Hepatocyte (in vitro differentiated cells): ENCODE measurements around the gene PRAC2. TPM values are rescaled to one million over a fixed set of nuclear protein-coding genes. Genes with fewer than 3 reads are reported as not detected.

ENCODE experiments used
- DNase-seq: peaks from one replicate; pipeline ENCODE4 v3.0.0-alpha.2; 2016; ENCODE audit warnings: low spot score
- H2AFZ ChIP-seq: fragments of 200-600 bp; sonication (generic); 2 replicates; pipeline ENCODE4 v1.6.0; 2016; ENCODE audit warnings: antibody characterized with exemption, mild to moderate bottlenecking
- H3K27ac ChIP-seq: fragments of 200-600 bp; sonication (generic); 2 replicates; pipeline ENCODE4 v1.5.1; 2016; ENCODE audit warnings: mild to moderate bottlenecking
- H3K27me3 ChIP-seq: fragments of 200-600 bp; sonication (generic); 2 replicates; pipeline ENCODE4 v1.6.1; 2016
- H3K36me3 ChIP-seq: fragments of 200-600 bp; sonication (generic); replicated peaks from 2 replicates; pipeline ENCODE4 v1.5.1; 2016; ENCODE audit warnings: low read depth; ENCODE audit not compliant: insufficient read depth
- H3K4me1 ChIP-seq: fragments of 200-600 bp; sonication (generic); 2 replicates; pipeline ENCODE4 v1.5.1; 2016; ENCODE audit warnings: mild to moderate bottlenecking, moderate library complexity; ENCODE audit not compliant: insufficient read depth
- H3K4me2 ChIP-seq: fragments of 200-600 bp; sonication (generic); 2 replicates; pipeline ENCODE4 v1.6.0; 2016
- H3K4me3 ChIP-seq: fragments of 200-600 bp; sonication (generic); 2 replicates; pipeline ENCODE4 v1.5.1; 2016; ENCODE audit warnings: mild to moderate bottlenecking
- H3K79me2 ChIP-seq: fragments of 200-600 bp; sonication (generic); 2 replicates; pipeline ENCODE4 v1.6.0; 2017; ENCODE audit warnings: mild to moderate bottlenecking
- H3K9me2 ChIP-seq: fragments of 200-600 bp; sonication (generic); replicated peaks from 2 replicates; pipeline ENCODE4 v1.6.0; 2017; ENCODE audit warnings: mild to moderate bottlenecking; ENCODE audit not compliant: insufficient read depth
- H3K9me3 ChIP-seq: fragments of 200-600 bp; sonication (generic); 2 replicates; pipeline ENCODE4 v1.5.1; 2016; ENCODE audit warnings: low read depth, mild to moderate bottlenecking
- H4K20me1 ChIP-seq: fragments of 200-600 bp; sonication (generic); 2 replicates; pipeline ENCODE4 v1.6.0; 2016; ENCODE audit warnings: mild to moderate bottlenecking; ENCODE audit not compliant: insufficient read depth, poor library complexity, severe bottlenecking
- EZH2 ChIP-seq: fragments of 200-600 bp; sonication (generic); IDR thresholded peaks from 2 replicates; pipeline ENCODE4 v1.6.1; 2016; ENCODE audit warnings: antibody characterized with exemption, mild to moderate bottlenecking, borderline replicate concordance
- EZH2phosphoT487 ChIP-seq: fragments of 200-600 bp; sonication (generic); IDR thresholded peaks from one replicate; pipeline ENCODE4 v1.6.1; 2018; ENCODE audit warnings: antibody characterized with exemption, mild to moderate bottlenecking, low read depth, moderate library complexity; ENCODE audit not compliant: unreplicated experiment, severe bottlenecking
- WGBS: methylation state at CpG from one replicate; pipeline ENCODE4 v1.1.6; 2016; ENCODE audit warnings: low lambda C conversion rate; ENCODE audit errors: missing lambda C conversion rate; 5-methylcytosine and 5-hydroxymethylcytosine counted together
- polyA plus RNA-seq: library from polyadenylated mRNA; unstranded; fragments of >200 nt; fragmentation: Nextera tagmentation; extraction: Ambion mirVana; gene quantifications from 2 replicates; pipeline ENCODE4 v1.2.1, GENCODE V29; 2016
- total RNA-seq: library from RNA; depleted of rRNA; stranded (reverse); fragments of >200 nt; gene quantifications from 2 replicates; pipeline ENCODE4 v1.2.3, GENCODE V29; 2014
- TF ChIP-seq, protein P1 (sequence below): fragments of 200-600 bp; sonication (generic); IDR thresholded peaks from 2 replicates; pipeline ENCODE4 v1.5.1; 2016; ENCODE audit warnings: antibody characterized with exemption, mild to moderate bottlenecking; ENCODE audit not compliant: poor library complexity

PRAC2 gene
- total and polyA plus RNA-seq, 2 experiments from 2014 or later = 1.5 TPM; not detected in 1

DNA sequence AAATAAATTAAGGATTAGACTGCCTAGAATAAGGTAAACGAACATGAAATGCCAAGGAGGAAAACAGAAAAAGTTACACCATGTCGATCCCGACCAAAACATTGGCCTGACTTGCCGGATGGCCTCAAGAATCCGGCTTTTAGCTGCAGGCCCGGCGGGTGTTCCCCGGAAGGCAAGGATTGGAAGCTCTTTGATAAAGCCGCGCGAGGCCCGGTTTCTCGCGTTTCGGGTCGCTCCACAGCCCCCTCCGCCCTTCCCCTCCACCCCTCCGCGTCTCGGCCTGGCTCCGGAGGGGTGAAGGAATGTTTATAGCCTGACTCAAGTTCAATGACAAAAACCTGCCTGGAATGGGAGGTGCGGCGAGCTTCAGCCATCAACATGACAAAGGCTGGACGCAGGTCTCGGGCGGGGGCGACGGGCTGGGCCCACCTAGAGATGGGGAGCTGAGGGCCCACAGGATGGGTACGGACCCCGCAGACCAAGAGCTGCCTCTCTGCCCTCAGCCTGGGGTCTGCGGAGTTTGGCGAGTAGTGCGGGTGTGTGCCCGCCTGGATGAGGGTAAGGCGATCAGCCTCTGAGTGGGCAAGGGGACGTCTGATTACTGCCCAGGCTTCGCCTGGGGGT, 3.2 kb upstream of the PRAC2 start:
- 6% methylated on average over 37 of the region's 37 CpGs for WGBS
- H3K27ac ChIP-seq = no peak overlapping the region
- DNase-seq = no peak
- peak overlapping the region; percentile 70 for H3K4me2 ChIP-seq
- no peaks in the 10 kb centered on the region for H3K79me2 ChIP-seq
- H3K4me1 ChIP-seq = peaks cover 11% of the 10 kb centered on the region
- peaks cover 97% of the 10 kb centered on the region for H3K27me3 ChIP-seq
- no peaks in the 10 kb centered on the region for H3K36me3 ChIP-seq
- peak overlapping the region; percentile 28 for H2AFZ ChIP-seq
- no peaks in the 10 kb centered on the region for H3K9me3 ChIP-seq
- no peaks in the 10 kb centered on the region for H4K20me1 ChIP-seq
- TF ChIP-seq, protein P1, sequence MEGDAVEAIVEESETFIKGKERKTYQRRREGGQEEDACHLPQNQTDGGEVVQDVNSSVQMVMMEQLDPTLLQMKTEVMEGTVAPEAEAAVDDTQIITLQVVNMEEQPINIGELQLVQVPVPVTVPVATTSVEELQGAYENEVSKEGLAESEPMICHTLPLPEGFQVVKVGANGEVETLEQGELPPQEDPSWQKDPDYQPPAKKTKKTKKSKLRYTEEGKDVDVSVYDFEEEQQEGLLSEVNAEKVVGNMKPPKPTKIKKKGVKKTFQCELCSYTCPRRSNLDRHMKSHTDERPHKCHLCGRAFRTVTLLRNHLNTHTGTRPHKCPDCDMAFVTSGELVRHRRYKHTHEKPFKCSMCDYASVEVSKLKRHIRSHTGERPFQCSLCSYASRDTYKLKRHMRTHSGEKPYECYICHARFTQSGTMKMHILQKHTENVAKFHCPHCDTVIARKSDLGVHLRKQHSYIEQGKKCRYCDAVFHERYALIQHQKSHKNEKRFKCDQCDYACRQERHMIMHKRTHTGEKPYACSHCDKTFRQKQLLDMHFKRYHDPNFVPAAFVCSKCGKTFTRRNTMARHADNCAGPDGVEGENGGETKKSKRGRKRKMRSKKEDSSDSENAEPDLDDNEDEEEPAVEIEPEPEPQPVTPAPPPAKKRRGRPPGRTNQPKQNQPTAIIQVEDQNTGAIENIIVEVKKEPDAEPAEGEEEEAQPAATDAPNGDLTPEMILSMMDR = no peak
- TF ChIP-seq EZH2 (no peak), EZH2phosphoT487 (no peak)
- no peaks in the 10 kb centered on the region for H3K9me2 ChIP-seq
- no peak overlapping the region for H3K4me3 ChIP-seq

DNA sequence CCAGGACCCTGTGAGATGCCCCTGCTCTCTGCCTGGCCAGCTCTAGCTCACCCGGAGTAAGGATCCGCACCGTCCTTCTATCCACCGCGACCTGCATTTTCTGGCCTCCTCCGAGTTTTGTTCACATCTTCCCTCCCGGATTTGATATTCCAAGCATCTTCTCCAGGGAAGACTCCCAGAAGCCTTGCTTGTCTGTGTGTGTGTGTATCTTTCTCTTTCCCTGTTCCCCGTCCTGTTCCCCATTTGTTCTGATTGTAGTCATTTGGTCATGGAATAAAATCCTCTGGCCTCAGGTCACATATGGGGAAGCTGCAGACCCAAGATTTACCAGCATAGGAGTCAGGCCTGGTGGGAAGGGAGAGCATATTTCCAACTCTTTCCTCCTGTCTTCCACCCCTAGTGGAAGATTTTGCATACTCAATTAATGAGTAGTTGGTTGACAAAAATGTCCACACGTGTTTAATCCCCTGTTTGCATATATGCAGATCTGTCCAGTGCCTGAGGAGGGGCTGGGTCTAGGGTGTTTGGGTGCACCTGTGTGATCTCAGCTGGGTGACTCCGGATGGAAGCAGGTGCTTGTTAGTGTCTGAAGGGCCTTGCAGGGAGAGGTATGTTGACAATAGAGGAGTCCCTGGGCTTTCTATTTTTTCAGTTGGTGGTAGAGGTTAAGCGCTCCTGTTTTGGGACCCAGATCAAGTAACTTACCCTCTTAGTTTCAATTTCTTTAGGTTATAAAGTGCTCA, 2.5 kb upstream of the PRAC2 start:
- Histone ChIP-seq H3K27me3 (peaks cover 97% of the 10 kb centered on the region), H3K27ac (no peak overlapping the region), H4K20me1 (no peaks in the 10 kb centered on the region), H3K36me3 (no peaks in the 10 kb centered on the region), H3K4me2 (no peak overlapping the region), H3K9me3 (no peaks in the 10 kb centered on the region), H2AFZ (no peak overlapping the region), H3K9me2 (no peaks in the 10 kb centered on the region), H3K4me3 (no peak overlapping the region), H3K4me1 (peaks cover 14% of the 10 kb centered on the region), H3K79me2 (no peaks in the 10 kb centered on the region)
- TF ChIP-seq EZH2 = peak; percentile 66
- no peak for TF ChIP-seq EZH2phosphoT487
- WGBS = 20% methylated on average over 11 of the region's 11 CpGs
- no peak for DNase-seq

DNA sequence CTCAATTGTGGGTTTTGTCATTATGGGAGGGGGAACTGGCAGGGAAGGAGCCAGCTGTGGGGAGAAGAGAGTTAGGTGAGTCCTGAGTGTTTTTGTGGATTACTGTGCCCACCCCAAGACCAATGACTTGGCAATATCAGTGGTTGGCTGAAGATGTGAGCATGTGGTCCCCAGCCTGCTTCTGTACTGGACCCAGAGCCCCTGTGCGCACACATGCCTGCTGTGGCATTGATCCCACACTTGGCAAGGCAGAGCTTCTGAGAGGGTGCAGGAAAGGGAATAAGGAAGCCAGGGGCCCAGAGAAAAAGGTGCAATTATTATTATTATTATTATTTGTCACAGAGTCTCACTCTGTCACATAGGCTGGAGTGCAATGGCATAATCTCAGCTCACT, 2.0 kb upstream of the PRAC2 start:
- 80% methylated on average over 1 of the region's 1 CpG for WGBS
- H2AFZ ChIP-seq = no peak overlapping the region
- no peak overlapping the region for H3K4me3 ChIP-seq
- H3K4me1 ChIP-seq = peaks cover 14% of the 10 kb centered on the region
- H3K27me3 ChIP-seq = peaks cover 97% of the 10 kb centered on the region
- H3K9me3 ChIP-seq = no peaks in the 10 kb centered on the region
- no peaks in the 10 kb centered on the region for H4K20me1 ChIP-seq
- no peaks in the 10 kb centered on the region for H3K36me3 ChIP-seq
- TF ChIP-seq EZH2phosphoT487 = no peak
- TF ChIP-seq, protein P1 = no peak
- TF ChIP-seq EZH2 = no peak
- H3K79me2 ChIP-seq = no peaks in the 10 kb centered on the region
- no peak for DNase-seq
- no peak overlapping the region for H3K4me2 ChIP-seq
- no peak overlapping the region for H3K27ac ChIP-seq
- no peaks in the 10 kb centered on the region for H3K9me2 ChIP-seq

DNA sequence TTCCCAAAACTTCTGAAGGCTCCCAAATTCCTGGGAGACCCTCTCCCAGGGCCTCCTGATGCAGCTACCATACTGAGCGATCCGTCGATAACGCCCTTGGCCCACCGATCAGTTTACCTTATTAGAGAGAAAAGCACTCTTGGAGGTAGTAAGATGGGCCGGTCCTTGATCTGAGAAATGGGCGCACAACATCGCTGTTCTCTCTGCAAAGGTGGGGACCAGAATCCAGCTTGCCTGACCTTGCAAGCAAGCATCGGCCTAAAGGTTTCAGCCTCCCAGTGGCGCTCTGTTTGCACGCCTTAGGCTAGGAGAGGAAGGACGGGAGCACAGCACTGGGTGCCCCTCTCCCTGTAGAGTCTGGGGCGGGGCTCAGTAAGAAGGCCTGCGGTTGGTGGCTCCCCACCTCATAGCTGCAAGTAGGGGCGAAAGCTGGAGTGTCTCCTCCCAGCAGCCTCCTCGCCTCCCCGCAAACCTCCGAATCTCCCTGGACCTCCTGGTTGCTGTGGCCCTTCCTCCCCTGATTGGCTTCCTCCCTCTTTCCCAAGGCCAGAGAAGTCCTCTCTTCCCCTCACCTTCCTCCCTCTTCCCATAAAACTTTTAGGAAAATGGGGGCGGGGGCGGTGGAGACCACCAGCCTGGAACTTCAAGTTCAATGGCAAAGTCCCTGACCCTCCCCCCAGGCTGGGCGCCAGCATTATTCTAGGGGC, 631 bp upstream of the PRAC2 start, which contains the start of gene PRAC1:
Gene PRAC1, minus strand, starts transcription at position 318 of the 707 bp plus-strand sequence. Its CDS starts 126 bp downstream, at position 192.
- Histone ChIP-seq H3K4me3 (no peak within 1 kb of the TSS), H4K20me1 (no peaks in the 10 kb centered on the region), H3K27ac (no peak within 1 kb of the TSS), H3K4me1 (peaks cover 14% of the 10 kb centered on the region), H2AFZ (peak within 1 kb of the TSS; percentile 50), H3K9me2 (no peaks in the 10 kb centered on the region), H3K9me3 (no peaks in the 10 kb centered on the region), H3K27me3 (peaks cover 99% of the 10 kb centered on the region), H3K36me3 (no peaks in the 10 kb centered on the region), H3K79me2 (no peaks in the 10 kb centered on the region), H3K4me2 (peak within 1 kb of the TSS; percentile 60)
- WGBS = 22% methylated on average over 20 of the region's 21 CpGs
- TF ChIP-seq, protein P1 = no peak
- TF ChIP-seq EZH2phosphoT487 (no peak), EZH2 (peak; percentile 15)
- DNase-seq = no peak
